ENCODE data around the gene MTA3.

DNA sequence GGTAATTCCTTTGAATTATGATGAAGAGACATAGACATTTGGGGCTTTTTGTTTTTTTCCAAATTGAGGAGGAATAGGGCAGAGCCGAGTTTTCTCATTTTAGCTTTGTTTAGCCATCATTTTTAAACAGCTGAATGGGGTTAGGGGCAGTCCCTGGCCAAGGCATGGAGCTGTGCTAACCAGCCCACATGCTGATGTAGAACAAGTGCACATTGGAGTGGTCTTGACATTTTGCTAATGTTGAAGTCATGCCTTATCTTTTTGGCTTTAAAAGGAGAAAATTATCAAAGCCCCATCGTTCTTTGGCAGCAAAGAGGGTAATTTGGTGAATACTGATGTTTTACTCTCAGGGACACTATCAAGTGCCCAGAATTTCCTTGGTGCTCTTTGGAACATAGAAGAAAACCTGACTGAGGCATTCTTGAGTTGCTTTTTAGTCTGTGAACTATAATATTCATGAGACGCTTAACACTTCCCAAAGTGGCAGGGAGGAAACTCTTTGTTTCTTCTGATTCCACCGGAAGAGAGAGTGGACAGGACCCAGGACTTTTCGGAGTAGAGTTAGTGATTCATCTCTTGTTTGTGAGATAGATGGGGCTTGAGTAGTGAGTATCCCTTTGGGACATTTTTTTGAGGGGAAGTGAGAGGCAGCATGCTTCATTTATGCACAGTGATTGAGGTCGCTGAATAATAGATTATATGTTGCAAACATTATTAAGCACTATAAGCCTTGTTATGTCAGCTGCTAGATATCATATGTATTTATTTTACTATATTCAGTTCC is 45.0 kb downstream of the MTA3 start:
- no peak for TF ChIP-seq CTCF (IDR thresholded peaks at IDR 0.05; ENCODE audit: low read depth, low read length)
- no peak for TF ChIP-seq EZH2phosphoT487 (IDR thresholded peaks at IDR 0.05; ENCODE audit: low read depth)
